ENCODE data around the gene F8A1. TPM values are rescaled to one million over a fixed set of nuclear protein-coding genes. Genes with fewer than 3 reads are reported as not detected.

The F8A1 gene
- total and polyA plus RNA-seq, 2 of the 8 experiments (the other 6 are each of a cell fraction or from before 2014, with no cell fraction given), result 17.0 to 26.8 TPM

- Histone ChIP-seq H2BK120ac (replicated peaks; ENCODE audit: low read depth, low read length) (no peak overlapping the region), H3K27me3 (replicated peaks in 1 of 4; ENCODE audit: control insufficient read depth in 3 of 4, extremely low read depth in 1 of 4, insufficient read depth in 3 of 4, low read length in 3 of 4) (no peaks in the 10 kb centered on the region), H3K18ac (ENCODE audit: extremely low read depth, low read length) (no peak overlapping the region), H3K4ac (replicated peaks; ENCODE audit: insufficient read length, low read depth, low read length) (no peak overlapping the region), H2AFZ (ENCODE audit: low read length) (no peak overlapping the region), H3K9me3 (ENCODE audit: insufficient read depth in 2 of 2, low read depth in 1 of 2, low read length in 1 of 2) (no peaks in the 10 kb centered on the region), H2BK5ac (ENCODE audit: low read depth, low read length) (no peak overlapping the region), H3K4me1 (replicated peaks in 1 of 4; ENCODE audit: control insufficient read depth in 3 of 4, insufficient read depth in 4 of 4, low read length in 3 of 4) (peaks cover 0 to 3% (median 0%) of the 10 kb centered on the region in 4 experiments; a peak in 1 of 7 replicates), H3K56ac (replicated peaks; ENCODE audit: insufficient read length, low read depth, low read length) (no peak overlapping the region), H3K9ac (replicated peaks in 1 of 4; ENCODE audit: extremely low read depth in 1 of 4, low read depth in 3 of 4, low read length in 3 of 4) (no peak overlapping the region), H2BK20ac (ENCODE audit: low read length) (no peak overlapping the region), H3K79me1 (ENCODE audit: low read depth, low read length) (no peaks in the 10 kb centered on the region), H3K27ac (ENCODE audit: low read depth, low read length) (no peak overlapping the region), H2AK5ac (ENCODE audit: low read depth, low read length) (no peak overlapping the region), H2BK15ac (ENCODE audit: low read length) (no peak overlapping the region), H3K23me2 (ENCODE audit: low read depth, low read length) (no peaks in the 10 kb centered on the region), H3K79me2 (ENCODE audit: control insufficient read depth in 1 of 2, insufficient read depth in 2 of 2, low read length in 2 of 2) (no peaks in the 10 kb centered on the region), H3K36me3 (ENCODE audit: control insufficient read depth in 2 of 4, insufficient read depth in 4 of 4, low read length in 3 of 4) (no peaks in the 10 kb centered on the region), H3K4me3 (ENCODE audit: extremely low read depth in 1 of 4, insufficient read depth in 2 of 4, low read depth in 3 of 4, low read length in 4 of 4) (no peak overlapping the region), H4K20me1 (replicated peaks in 1 of 2; ENCODE audit: control insufficient read depth in 1 of 2, insufficient read depth in 2 of 2, low read length in 2 of 2) (no peaks in the 10 kb centered on the region), H2BK12ac (ENCODE audit: low read depth, low read length) (no peak overlapping the region), H3K14ac (ENCODE audit: insufficient read length) (no peak overlapping the region), H4K8ac (ENCODE audit: extremely low read depth, insufficient read depth, low read length) (no peak overlapping the region), H4K5ac (ENCODE audit: insufficient read length, low read depth, low read length) (no peak overlapping the region), H4K91ac (replicated peaks; ENCODE audit: insufficient read length, low read length) (no peak overlapping the region), H3K23ac (ENCODE audit: insufficient read length) (no peak overlapping the region), H3K4me2 (ENCODE audit: insufficient read depth in 1 of 2, low read depth in 2 of 2, low read length in 2 of 2) (no peak overlapping the region)
- no peak for FAIRE-seq
- ChIA-PET CTCF (ENCODE audit: partially characterized antibody) (no interaction called here), POLR2A (ENCODE audit: partially characterized antibody) (no interaction called here)
- DNase-seq (ENCODE audit: low read depth in 1 of 2, low spot score in 2 of 2), result no peak
- WGBS, 2 experiments (ENCODE audit: extremely low coverage in 1 of 2, insufficient coverage in 1 of 2, insufficient read length in 1 of 2, insufficient replicate concordance in 2 of 2, low coverage in 1 of 2, low lambda C conversion rate in 2 of 2, missing lambda C conversion rate in 1 of 2), result 88% methylated on average over 1 of the region's 1 CpG; no CpG with 5 or more reads in 1 of the 2 experiments
- no peak for TF ChIP-seq RNF2 (IDR thresholded peaks at IDR 0.05; ENCODE audit: borderline replicate concordance, low read depth, low read length, missing control alignments, poor library complexity, severe bottlenecking)
- no peak for TF ChIP-seq MAFK (IDR thresholded peaks at IDR 0.05; ENCODE audit: low read depth, low read length)
Observed at GRCh38 chrX:154890990-154891639, 5.0 kb downstream of the F8A1 start.

All from H1 (cell line).